Stimulated activated CD8-positive, alpha-beta memory T cell treated with anti-CD3 and anti-CD28 coated beads, Interleukin-4, amount 100 ng/mL, for 1 hour (primary cell): ENCODE data around the gene PTPN21.
"Not testable (repeated sequence)": the region's sequence is repeated elsewhere in the genome, so short reads cannot be mapped to it uniquely, and the experiment has no call there.

ENCODE experiments used
- DNase-seq, 2 donors: peaks; one replicate each; pipeline ENCODE4 v3.0.0-alpha.2; 2020; ENCODE audit warnings: low read depth in 2 of 2, low spot score in 1 of 2

PTPN21 gene

DNA sequence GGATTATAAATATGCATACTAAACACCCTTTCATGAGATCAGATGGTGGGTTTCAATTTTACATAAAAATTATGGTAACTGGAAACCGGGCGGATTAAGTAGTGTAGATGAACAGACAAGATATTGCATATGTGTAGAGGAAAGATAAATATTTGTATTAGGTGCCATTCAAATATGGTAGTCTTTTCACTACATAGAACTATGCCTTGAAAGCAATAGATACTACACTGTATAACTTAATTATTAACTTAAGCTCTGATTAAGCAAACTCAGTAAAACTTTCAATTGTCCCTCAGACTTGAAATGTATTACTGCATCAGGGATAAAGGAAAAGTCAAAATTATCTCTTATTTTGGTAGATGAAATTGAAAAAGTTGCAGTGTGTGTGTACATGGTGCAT is 1.9 kb downstream of the PTPN21 start:
- DNase-seq = no peak

DNA sequence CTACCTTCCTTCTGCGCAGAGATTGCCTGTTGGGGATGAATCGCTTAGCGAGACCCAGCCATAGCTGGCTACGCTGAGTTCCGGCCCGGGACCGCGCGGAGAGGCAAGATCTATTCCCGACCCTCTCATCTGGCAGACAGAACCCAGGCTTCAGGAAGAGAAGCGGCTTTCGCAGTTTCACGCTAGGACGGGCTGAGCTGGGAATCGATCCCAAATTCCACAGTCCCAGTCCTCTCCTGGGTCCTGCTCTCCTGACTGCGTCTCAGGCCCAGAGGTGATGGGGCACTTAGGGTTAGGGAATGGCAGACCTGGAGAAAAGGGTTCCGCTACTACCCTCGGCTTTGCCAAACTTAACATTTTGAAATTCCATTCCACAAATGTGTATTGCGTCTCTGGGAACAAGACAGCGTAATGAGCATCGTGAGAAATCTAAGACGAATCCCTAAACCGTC is 2.8 kb downstream of the PTPN21 start:
- no peak for DNase-seq

DNA sequence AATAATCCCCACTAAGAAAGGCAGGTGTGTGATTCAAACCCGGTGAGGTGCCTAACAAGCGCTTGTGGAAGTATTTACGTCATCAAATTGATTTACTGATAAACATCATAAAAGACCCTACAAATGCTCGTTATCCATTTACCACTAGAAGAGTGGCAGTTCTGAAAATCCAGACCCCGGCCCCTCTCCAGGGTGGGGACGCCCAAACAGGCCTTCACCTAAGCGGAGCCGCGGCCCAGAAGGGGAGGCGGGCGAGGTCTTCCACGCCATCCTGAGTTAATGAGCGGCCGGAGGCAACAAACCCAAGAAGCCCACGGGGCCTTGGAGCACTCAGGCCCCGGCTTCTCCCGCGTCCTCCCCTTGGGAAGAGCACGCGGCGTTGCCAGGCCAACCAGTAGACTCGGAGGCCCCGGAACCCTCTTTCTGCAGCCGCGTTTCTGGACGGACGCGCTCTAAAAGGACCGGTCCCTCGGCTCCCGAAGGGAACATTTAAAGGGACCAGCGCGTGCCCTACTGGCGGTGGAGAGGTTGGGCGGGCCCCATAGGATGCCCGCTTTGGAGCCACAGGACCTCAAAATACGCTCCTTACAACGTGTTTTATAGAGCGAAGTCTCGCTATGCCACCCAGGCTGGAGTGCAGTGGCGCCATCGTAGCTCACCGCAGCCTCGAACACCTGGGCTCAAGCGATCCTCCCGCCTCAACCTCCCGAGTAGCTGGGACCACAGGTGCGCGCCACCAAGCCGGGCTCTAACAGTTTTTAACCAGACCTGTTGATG is 3.5 kb downstream of the PTPN21 start:
- no peak for DNase-seq

DNA sequence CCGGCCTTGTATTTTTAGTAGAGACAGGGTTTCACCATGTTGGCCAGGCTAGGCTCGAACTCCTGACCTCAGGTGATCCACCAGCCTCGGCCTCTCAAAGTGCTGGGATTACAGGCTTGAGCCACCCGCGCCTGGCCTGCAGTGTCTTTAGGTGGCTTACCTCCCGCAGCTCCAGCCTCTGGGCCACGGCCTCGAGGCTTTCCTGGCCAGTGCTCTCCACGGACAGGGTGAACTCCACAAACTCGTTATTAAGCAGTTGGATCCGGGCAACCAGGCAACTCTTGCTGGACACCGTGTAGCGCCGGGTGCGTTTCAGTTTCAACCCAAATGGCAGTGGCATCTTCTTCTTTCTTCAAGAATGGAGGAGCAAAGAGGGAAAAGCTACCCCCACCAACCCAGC is 4.7 kb downstream of the PTPN21 start:
- no peak for DNase-seq

DNA sequence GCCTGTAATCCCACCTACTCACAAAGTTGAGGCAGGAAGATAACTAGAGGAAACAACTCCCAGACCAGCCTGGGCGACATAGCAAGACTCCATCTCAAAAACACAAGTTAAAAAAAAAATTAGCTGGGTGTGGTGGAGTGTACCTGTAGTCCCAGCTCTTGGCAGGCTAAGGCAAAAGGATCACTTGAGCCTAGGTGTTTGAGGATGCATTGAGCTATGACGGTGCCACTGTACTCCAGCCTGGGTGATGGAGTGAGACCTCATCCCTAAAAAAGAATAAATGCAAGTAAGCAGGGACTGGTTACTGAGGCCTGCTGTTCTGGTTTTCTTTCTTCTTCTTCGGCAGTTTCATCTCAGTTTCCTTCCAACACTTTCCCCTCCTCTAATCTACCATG is 7.4 kb downstream of the PTPN21 start:
- DNase-seq = no peak

DNA sequence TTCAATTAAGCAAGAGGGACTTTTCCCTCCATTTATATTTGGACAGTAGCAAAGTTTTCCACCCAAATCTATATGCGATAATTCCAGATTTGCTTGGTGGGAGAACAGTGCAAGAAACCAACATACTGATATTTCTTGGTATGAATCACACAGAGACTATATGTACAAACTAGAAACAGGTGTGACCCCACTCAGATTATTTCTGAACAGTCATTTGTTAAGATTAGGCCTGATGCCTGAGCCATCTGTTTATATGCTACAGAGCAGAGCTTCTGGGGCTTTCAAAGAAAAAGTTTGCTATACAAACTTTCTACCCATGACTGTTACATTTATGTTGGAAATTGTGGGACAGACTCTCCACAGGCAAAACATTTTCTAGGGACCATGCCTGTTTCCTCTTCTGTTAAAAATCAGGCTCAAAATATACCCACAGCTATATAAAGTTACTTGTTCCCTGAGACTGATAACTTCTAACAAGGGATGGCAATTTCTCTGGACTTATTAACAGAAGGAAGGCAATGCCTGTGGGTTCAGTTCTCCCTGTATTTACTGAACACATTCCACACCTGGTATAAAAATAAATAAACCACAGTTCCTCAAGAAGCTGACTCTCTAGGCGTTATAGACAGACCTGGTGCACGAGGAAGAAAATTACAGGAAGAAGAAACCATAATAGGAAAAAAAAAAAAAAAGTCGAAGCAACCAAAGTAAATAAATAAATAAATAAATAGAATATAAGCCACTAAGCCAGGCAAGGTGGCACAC is 8.0 kb downstream of the PTPN21 start:
- no peak for DNase-seq

DNA sequence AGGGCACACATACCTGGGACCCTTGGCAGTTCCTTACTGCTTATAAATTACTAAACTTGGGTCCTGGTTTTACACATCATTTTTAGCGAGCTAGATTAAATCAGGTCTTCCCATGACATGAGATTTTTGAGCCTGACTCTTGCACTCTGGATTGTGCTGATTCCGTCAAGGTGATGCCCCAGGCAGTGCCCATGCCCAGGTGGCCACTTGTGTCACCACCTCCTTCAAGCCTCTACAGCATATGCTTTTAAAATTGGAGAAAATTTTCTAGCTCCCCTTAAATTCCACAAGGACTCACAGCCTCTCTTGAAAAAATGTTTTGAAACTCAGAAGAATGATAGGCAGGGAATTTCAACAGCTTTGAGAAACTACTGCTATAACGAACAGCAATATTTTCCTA is 9.6 kb downstream of the PTPN21 start:
- no peak for DNase-seq

DNA sequence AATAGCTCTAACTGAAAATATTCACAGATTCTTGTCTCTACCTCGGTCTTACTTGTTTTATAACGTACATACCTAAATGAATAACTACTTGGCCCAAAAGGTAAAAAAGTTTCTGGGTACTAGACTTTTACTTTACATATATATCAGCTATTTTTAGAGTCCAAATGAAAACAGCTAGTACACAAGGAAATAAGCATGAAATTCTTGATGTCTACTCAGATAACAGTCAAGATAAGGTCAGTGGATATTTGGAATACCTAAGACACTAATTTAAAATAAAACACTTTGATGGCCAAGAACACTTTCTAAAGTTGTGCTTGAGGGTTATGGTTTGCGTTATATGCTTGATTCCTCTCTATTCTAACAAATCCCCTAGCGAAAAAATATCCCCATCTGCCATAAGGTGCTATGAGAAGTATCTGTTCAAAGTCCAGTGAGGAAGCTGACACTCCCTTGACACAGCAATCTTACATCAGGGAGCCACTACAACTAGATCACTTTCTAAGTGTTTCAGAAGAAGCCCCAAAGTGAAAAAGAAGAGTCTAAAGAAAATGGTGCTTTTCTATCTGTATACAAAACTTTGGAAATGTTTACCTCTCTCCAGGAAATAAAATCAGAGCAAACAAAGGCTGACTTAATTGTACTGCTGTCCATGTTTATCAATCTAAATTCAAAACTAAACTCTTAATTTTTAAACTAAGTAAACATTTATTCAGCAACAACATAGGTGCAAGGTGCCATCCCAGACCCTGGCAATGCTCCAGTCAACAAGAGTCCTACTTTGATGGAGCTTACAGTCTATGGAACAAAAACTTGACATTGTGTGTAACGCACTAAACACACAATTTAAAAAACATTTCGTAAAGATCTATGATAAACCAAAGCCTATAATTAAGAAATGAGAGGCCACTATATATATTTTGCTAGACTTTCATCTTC is 11.7 kb downstream of the PTPN21 start:
- DNase-seq = no peak

DNA sequence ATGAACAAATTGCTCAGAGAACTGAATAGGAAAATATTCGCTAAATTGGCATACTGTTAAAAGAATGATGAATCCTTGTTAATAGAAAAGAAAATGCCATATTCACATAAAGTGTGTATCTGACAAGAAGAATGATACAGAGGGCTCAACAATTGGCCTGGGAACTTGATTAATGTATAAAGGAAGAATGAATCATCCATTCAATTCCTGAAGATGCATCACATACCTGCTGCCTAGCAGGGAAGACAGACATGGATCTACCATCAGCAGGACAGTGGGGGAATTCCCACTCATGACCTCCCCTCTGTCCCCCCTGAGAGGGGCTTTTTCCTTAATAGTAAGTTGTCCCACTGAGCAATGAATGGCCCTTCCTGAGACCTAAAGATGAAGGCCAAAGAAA is 13.5 kb downstream of the PTPN21 start:
- no peak for DNase-seq

DNA sequence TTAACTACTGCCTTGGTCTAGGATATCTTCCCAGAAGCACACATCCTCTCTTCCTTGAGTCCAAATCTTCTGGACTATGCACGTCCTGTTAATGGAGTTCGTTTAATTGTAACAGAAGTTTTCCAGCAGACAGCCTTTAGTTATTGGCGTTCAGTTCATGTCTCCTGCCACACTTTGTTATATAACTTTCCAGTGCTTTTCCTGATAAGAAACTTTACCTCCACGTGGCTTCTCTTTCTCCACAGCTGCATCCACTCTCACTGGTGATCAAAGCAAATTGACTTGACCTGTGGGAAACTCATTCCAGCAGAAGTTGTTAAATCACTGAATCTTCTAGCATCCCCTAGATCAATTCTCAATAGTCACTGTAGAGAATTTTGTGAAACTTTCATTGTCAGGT is 19.0 kb downstream of the PTPN21 start:
- no peak for DNase-seq

DNA sequence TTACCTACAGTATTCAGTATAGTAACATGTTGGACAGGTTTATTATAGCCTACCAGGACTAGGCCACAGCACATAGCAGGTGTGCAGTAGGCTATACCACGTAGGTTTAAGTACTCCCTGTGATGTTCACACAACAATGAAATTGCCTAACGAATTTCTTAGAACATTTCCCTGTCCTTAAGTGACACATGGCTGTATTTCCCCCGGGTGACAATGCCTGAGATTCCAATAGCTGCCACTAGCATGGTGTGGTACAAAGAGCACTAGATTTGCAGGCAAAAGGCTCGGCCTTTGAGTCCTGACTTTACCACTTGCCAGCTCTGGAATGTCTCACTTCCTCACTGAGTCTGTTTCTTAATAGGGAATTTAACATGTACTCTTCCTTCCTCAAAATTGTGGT is 19.7 kb downstream of the PTPN21 start:
- DNase-seq = no peak

DNA sequence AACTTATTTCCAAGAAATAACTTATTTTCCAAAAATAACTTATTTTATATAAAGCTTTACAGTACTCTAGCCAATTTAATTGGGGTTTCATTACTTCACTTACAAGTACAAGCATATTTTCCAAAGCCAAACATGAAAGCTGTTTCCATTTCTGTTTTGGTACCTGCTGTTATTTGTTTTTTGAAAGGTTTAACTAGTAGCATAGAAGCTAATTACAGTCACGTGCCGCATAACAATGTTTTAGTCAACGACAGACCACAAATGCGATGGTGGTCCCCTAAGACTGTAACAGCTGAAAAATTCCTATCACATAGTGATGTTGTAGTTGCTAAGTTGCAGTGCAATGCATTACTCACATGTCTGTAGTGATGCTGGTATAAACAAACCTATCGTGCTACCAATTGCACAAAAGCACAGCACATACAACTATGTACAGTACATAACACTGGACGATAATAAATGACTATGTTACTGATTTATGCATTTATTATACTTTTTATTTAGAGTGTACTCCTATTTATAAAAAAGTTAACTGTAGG is 21.7 kb downstream of the PTPN21 start:
- no peak for DNase-seq

DNA sequence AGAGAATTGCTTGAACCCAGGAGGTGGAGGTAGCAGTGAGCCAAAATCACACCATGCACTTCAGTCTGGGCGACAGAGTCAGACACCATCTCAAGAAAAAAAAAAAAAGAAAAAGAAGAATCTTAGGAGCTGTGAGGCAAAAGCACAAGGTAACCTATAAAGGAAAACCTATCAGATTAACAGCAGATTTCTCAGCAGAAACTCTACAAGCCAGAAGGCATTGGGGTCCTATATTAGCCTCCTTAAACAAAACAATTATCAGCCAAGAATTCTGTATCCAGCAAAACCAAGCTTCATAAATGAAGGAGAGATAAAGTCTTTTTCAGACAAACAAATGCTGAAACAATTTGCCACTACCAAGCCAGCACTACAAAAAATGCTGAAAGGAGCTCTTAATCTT is 24.9 kb downstream of the PTPN21 start:
- DNase-seq = not testable (repeated sequence)

DNA sequence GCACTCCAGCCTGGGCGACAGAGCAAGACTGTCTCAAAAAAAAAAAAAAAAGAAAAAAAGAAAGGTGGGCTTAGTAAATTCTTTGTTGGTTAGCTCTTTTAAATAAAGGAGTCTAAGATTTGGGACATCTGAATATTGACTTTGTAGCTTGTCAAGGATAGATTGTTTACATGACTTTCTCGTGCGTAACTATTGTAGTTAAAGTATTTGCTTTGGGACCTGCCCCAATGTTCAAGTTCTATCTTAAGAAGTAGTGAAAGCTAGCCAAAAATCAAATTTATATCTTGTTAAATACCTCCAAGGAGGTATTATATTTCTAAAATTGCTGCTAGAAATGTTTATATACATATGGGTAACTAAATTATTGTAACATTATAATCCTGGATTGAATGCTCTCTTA is 32.4 kb downstream of the PTPN21 start:
- no peak for DNase-seq

DNA sequence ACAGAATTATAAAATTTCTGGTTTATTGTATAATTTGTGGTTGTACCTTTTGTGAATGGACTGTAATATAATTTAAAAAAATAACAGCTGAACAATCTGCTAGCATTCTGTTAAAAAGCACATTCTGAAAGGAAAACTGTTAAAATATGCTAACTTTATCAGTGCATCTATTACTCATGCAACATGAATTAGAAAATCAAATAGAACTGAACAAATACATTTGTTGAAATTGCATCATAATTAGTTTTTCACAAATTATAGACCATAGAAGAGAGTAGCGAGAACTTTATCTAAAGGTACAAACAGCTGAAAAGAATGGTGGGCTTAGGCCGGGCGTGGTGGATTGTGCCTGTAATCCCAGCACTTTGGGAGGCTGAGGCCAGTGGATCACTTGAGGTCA is 33.0 kb downstream of the PTPN21 start:
- no peak for DNase-seq

DNA sequence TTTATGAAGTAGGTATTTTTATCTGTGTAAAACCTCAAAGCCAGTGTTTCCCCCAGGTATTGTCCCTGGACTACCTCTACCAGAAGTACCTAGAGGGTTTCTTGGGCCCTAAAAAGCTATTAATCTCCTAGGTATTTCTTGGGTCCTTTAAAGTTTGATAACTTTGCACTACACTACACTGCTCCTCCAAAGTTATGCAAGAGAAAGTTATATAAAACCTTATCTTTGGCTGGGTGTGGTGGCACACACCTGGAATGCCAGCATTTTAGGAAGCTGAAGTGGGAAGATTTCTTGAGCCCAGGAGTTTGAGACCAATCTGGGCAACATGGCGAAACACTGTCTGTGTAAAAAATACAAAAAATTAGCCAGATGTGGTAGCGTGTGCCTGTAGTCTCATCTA is 34.9 kb downstream of the PTPN21 start:
- no peak for DNase-seq

DNA sequence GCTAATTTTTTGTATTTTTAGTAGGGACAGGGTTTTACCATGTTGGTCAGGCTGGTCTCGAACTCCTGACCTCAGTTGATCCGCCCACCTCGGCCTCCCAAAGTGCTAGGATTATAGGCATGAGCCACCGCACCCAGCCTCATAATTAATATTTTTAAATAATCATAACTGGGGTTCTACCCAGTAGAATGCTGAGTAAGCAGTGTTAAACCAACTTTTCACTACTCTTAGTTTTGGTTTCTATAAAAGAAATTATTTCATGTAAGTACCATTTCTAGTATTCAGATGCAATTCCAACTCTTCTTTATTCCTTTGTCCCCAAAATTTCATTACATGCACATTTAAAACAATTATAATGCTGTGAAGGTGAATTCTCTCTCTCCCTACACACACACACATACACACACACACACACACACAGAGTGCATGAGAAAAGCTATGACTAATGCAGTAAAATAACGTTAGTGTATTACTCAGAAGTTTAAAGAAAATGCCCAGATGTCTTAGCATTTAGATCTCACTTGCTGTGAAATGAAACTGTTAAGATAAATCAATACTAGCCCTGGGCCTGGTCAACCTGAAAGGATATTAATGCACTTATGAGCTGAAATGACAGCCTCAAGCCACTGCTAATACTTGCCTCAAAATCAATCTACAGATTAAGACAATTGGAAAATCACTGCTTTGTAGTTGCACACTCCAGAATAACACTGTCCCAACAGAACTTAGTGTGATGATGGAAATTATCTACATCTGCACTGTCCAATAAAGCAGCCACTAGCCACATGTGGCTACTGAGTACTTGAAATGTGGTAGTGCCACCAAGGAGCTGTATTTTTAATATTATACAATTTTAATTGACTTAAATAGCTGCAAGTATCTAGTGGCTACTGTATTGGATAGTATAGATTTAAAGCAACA is 36.0 kb downstream of the PTPN21 start:
- DNase-seq = no peak

DNA sequence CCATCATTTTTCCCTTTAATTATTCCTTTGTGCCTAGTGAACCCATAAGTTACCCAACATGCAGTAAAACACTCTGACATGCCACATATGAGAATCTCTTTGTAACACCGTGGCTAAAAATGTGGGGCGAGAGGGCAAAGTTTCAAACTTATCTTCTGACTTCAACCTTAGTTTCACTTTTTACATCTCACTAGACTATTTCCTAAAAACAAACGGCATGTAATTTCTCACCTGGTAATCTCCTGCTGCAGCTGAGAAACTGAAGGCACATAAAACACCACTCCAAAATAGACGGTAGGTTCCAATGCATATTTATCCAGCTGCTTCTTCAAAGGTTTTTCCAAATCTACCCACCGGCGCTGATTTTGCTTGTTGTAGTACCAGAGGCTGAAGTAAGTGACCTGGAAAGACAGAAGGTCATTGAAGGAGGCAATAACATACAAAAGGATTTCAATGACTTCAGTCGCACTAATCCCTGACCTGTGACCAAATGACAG is 37.9 kb downstream of the PTPN21 start:
- no peak for DNase-seq

DNA sequence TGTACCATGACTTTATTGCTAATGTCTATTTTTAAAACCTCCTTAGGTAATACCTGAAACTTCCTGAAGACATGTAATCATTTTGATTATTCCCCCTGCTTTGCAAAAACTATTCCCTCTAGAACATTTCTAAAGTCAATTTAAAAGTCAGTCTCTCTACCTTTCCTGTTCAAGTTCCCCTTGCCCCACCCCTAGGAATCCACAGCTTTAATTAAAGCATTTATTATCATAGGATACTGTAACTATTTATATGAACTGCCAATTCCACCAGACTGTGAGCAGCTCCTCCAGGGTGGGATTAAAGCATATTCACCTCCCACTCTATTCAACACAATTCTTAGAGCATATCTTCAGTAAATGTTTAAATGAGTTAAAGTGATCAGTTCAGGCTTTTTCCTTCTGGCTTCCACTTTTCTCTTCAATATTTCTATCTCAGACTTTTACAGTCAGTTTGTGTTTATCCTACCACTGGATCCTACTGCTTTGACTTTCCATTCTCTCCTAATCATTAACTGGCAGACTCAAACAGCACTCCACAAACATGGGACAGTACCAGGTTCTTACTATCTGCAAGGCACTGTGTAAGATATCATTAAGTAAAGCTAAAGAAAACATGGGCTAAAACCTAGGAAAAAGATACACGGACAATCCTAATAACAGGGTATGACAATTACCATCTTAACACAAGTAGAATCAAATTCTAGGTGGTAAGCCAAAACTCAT is 39.1 kb downstream of the PTPN21 start:
- DNase-seq = no peak
